Measurements from ENCODE around the gene GPR17.

Gene GPR17

GRCh38 chr2:127626917-127627739 is 18.8 kb upstream of the GPR17 start:
- TF ChIP-seq CTCF (IDR thresholded peaks at IDR 0.05; ENCODE audit: insufficient read depth, low read depth, low read length, missing control alignments): no peak
- no peak for DNase-seq (ENCODE audit: low read depth)
- no peak overlapping the region for H3K4me3 ChIP-seq (ENCODE audit: low read depth, low read length)

DNA sequence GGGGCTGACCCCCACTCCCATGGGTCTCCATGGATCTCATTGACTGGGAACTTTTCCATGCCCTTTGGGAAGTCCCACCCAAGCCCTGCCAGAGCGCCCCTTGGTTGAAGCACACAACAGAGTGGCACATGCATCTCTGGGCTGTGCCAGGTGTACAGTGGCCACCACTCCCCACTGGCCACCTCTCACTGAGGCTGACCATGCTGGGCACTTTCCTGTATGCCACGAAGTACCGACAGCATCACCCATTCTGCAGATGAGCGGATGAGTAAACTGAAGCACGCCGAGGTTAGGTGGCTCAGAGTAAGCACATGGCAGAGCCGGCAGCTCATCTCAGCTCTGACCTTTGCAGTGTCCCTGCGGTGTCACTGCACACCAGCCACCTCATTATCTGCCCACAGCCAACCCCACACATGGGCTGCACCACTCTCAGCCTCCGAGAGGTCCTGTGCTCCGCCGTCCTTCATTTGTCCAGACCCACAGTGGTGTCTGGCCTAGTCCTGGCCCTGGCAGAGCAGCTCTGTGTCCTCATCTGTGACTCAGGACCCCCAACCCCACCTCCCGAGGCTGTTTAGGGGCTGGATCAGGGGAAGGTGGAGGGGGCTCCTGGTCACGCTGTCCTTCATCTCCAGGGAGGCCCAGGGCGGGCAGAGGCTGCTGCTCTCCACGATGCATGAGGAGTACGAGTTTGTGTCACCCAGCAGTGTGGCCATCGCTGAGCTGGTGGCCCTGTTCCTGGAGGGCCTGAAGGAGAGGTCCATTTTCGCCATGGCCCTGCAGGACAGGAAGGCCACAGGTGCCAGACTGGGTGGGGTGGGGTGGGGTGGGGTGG is 18.0 kb upstream of the GPR17 start:
- no peak overlapping the region for H3K4me3 ChIP-seq (ENCODE audit: low read depth, low read length)
- no peak for TF ChIP-seq CTCF (IDR thresholded peaks at IDR 0.05; ENCODE audit: insufficient read depth, low read depth, low read length, missing control alignments)
- DNase-seq (ENCODE audit: low read depth): no peak

DNA sequence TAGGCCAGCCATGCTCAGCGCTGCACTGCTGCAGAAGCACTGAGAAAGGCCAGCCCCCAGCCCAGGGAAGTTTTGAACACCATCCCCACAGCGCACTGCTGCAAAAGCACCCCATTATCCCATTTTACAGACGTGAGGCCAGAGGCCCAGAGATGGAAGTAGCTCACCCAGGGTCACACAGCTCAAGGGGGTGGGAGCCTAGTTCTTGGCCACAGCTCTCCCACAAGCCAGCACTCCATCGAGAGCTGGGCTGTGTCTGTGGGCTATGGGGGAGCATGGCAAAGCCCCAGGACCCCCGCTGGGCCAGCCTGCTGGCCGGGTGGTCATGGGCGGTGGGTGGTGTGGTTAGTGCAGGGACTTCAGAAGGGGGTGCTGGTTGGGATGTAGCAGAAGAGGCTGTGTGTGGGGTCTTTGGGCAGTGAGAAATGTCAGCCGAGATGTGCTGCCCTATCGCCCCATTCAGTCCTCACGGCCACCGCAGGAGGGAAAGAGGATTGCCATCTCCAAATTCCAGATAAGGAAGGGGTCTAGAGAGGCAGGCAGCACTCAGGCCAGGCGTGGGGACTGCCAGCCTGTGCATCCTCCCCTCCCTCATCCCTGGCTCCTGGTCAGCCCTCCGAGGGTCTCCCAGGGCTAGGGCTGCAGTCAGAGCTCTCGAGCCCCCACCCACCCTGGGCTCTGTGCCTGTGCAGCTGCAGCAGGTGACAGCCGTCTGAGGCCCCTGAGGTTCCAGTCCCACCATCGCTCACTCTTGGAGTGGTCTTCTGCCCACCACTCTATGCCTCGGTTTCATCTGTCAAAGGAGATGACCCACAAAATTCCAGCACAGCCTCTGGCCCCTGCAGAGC is 17.0 kb upstream of the GPR17 start:
- no peak for TF ChIP-seq CTCF (IDR thresholded peaks at IDR 0.05; ENCODE audit: insufficient read depth, low read depth, low read length, missing control alignments)
- DNase-seq (ENCODE audit: low read depth): no peak
- no peak overlapping the region for H3K4me3 ChIP-seq (ENCODE audit: low read depth, low read length)

DNA sequence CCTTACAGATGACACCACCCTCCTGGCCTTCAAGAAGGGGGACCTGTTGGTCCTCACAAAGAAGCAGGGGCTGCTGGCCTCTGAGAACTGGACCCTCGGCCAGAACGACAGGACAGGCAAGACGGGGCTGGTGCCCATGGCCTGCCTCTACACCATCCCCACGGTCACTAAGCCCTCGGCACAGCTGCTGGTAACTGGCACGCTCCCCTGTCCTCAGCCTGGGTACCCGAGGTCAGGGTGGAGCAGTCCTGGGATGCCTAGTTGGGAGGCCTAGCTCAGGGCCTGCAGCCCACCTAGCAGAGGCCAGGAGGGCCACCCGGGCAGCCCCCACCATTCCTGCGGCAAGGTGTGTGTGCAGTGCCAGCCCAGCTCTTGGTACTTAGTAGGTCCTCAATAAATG is 16.3 kb upstream of the GPR17 start:
- no peak for TF ChIP-seq CTCF (IDR thresholded peaks at IDR 0.05; ENCODE audit: insufficient read depth, low read depth, low read length, missing control alignments)
- no peak for DNase-seq (ENCODE audit: low read depth)
- no peak overlapping the region for H3K4me3 ChIP-seq (ENCODE audit: low read depth, low read length)

- H3K4me3 ChIP-seq (ENCODE audit: low read depth, low read length): no peak overlapping the region
- no peak for DNase-seq (ENCODE audit: low read depth)
These were observed 15.7 kb upstream of the GPR17 start for GRCh38 chr2:127630096-127630863.

More at GRCh38 chr2:127630096-127630863, 15.7 kb upstream of the GPR17 start:
- no peak for TF ChIP-seq CTCF (IDR thresholded peaks at IDR 0.05; ENCODE audit: insufficient read depth, low read depth, low read length, missing control alignments)

Measured in GM12865 (cell line).